Stimulated activated effector memory CD8-positive, alpha-beta T cell treated with anti-CD3 and anti-CD28 coated beads, Interleukin-12 subunit alpha, Interleukin-12 subunit beta, amount 100 ng/mL, for 72 hours (primary cell): ENCODE measurements around the gene ZNF423.

Experiments
- ATAC-seq: fragments of 150-1000 bp; cut with Tn5 transposase; 2 replicates; pipeline ENCODE4 v1.10.0; 2021
- DNase-seq, 2 donors: peaks; one replicate each; pipeline ENCODE4 v3.0.0; 2021 to 2022; ENCODE audit warnings: low spot score in 2 of 2
- H3K27ac Mint-ChIP-seq: one replicate; pipeline ENCODE4 v1.8.0; 2022; ENCODE audit warnings: mild to moderate bottlenecking, mixed read lengths
- H3K36me3 Mint-ChIP-seq: one replicate; pipeline ENCODE4 v1.8.0; 2022; ENCODE audit warnings: mild to moderate bottlenecking, mixed read lengths
- H3K4me1 Mint-ChIP-seq: one replicate; pipeline ENCODE4 v1.8.0; 2022; ENCODE audit warnings: mixed read lengths
- H3K4me3 Mint-ChIP-seq: one replicate; pipeline ENCODE4 v1.8.0; 2022; ENCODE audit warnings: mild to moderate bottlenecking, mixed read lengths
- H3K9me3 Mint-ChIP-seq: one replicate; pipeline ENCODE4 v1.8.0; 2022; ENCODE audit warnings: mixed read lengths

Gene ZNF423

GRCh38 chr16:49636608-49637007 is 219.3 kb downstream of the ZNF423 start:
- Mint-ChIP-seq H3K4me3 (no peak overlapping the region), H3K27ac (no peak overlapping the region), H3K4me1 (no peaks in the 10 kb centered on the region), H3K9me3 (no peaks in the 10 kb centered on the region), H3K36me3 (no peaks in the 10 kb centered on the region)
- ATAC-seq (no peak), DNase-seq (no peak)

DNA sequence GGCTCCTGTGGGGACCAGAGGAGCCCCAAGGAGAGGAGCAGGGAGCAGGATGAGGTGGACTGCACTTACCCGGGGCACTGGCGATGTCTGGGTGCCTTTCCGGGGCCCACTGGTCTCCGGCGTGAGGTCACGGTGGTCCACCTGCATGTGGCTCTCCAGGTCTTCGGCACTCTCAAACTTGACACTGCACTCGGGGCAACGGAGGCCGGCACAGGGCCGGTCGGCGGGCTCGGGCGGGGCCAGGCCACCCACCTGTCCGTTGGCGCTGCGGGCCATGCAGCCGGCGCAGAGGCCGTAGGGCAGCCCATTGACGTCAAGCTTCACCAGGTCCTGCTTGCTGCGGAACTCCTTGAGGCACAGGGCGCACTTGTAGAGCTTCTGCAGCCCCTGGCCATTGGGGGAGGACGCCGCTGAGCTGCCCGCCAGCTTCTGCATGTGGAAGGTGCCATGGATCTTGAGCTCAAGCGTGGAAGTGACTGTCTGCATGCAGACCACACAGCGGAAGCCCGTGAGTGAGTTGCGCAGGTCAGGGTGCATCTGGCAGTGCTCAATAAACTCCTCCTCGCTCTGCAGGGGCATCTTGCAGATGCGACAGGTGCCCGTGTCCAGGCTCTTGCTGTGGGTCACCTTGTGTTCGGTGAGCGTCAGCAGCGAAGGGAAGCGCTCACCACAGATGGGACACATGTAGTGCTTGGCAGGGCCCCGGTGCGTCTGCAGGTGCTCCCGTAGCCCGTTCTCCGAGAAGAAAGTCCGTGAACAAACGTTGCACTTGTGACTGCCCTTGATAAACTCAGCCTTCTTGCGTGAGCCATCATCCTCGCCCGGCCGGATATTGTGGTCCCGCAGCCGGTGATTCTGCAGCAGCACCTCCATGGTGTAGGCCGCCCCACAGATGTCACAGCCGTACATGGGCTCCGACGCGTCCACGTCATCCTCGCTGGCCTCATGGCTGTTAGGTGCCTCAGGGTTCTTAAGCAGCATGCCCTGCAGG is 220.0 kb downstream of the ZNF423 start:
- Mint-ChIP-seq H3K27ac (no peak overlapping the region), H3K4me1 (no peaks in the 10 kb centered on the region), H3K9me3 (no peaks in the 10 kb centered on the region), H3K36me3 (no peaks in the 10 kb centered on the region), H3K4me3 (no peak overlapping the region)
- DNase-seq (no peak), ATAC-seq (no peak)

DNA sequence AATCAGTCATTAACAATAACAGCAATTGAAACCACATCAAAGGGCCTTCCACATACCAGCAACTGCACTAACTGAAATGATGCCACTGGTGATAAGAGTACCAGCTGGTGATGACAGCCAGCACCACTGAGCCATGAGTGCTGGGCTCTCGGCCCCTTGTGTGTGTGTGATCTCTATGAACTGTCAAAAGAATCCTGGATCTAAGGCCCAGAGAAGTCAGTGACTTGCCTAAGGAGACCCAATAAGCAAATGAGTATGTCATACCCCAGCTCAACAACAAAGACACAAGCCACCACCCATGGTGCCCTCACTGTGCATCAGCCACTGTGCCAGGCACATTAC is 220.9 kb downstream of the ZNF423 start:
- no peak for DNase-seq
- Mint-ChIP-seq H3K9me3 (no peaks in the 10 kb centered on the region), H3K4me1 (no peaks in the 10 kb centered on the region), H3K36me3 (no peaks in the 10 kb centered on the region), H3K27ac (no peak overlapping the region), H3K4me3 (no peak overlapping the region)
- ATAC-seq = no peak

- no peak for ATAC-seq
- DNase-seq = no peak
- H3K4me1 Mint-ChIP-seq = no peaks in the 10 kb centered on the region
- H3K27ac Mint-ChIP-seq = no peak overlapping the region
- H3K9me3 Mint-ChIP-seq = no peaks in the 10 kb centered on the region
- no peaks in the 10 kb centered on the region for H3K36me3 Mint-ChIP-seq
- no peak overlapping the region for H3K4me3 Mint-ChIP-seq
Measured at GRCh38 chr16:49634235-49635008, 221.5 kb downstream of the ZNF423 start.

GRCh38 chr16:49632795-49633184 is 223.1 kb downstream of the ZNF423 start:
- no peak for ATAC-seq
- Mint-ChIP-seq H3K36me3 (no peaks in the 10 kb centered on the region), H3K9me3 (no peaks in the 10 kb centered on the region), H3K4me1 (no peaks in the 10 kb centered on the region), H3K27ac (no peak overlapping the region), H3K4me3 (no peak overlapping the region)
- DNase-seq = no peak

GRCh38 chr16:49632086-49632794 is 223.7 kb downstream of the ZNF423 start:
- Mint-ChIP-seq H3K4me3 (no peak overlapping the region), H3K4me1 (no peaks in the 10 kb centered on the region)
- no peak for ATAC-seq

GRCh38 chr16:49631187-49632041 is 224.5 kb downstream of the ZNF423 start:
- Mint-ChIP-seq H3K4me3 (no peak overlapping the region), H3K9me3 (no peaks in the 10 kb centered on the region), H3K4me1 (no peaks in the 10 kb centered on the region), H3K27ac (no peak overlapping the region), H3K36me3 (no peaks in the 10 kb centered on the region)
- ATAC-seq (no peak), DNase-seq (no peak)

More at GRCh38 chr16:49632086-49632794, 223.7 kb downstream of the ZNF423 start:
- Mint-ChIP-seq H3K9me3 (no peaks in the 10 kb centered on the region), H3K36me3 (no peaks in the 10 kb centered on the region), H3K27ac (no peak overlapping the region)
- DNase-seq = no peak

GRCh38 chr16:49630783-49631182 is 225.1 kb downstream of the ZNF423 start:
- H3K4me3 Mint-ChIP-seq = no peak overlapping the region
- no peak for ATAC-seq
- no peaks in the 10 kb centered on the region for H3K36me3 Mint-ChIP-seq
- H3K27ac Mint-ChIP-seq = no peak overlapping the region
- no peak for DNase-seq
- H3K9me3 Mint-ChIP-seq = no peaks in the 10 kb centered on the region
- no peaks in the 10 kb centered on the region for H3K4me1 Mint-ChIP-seq

DNA sequence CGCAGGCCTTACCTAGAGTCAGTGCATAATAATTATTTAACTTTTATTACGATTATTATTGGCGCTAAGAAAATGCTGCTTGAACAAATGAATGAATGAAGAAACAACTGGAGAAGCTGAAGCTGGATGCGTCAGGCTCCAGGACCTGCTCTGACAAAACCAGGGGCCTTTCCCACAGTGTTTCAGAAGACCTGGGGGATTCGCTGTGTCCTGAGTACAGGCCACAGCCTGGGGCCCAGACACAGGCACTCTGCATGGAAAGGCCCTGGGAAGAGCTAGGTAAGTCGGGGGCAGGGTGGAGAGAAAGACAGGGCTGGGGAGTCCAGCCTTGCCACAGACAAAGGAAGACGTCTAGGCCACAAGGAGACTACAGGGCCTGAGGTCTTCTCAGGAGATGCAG is 226.1 kb downstream of the ZNF423 start:
- no peak overlapping the region for H3K4me3 Mint-ChIP-seq
- no peaks in the 10 kb centered on the region for H3K9me3 Mint-ChIP-seq
- DNase-seq (no peak), ATAC-seq (no peak)
- H3K27ac Mint-ChIP-seq = no peak overlapping the region
- H3K36me3 Mint-ChIP-seq = no peaks in the 10 kb centered on the region
- H3K4me1 Mint-ChIP-seq = no peaks in the 10 kb centered on the region

GRCh38 chr16:49628148-49628547 is 227.8 kb downstream of the ZNF423 start:
- Mint-ChIP-seq H3K4me1 (no peaks in the 10 kb centered on the region), H3K4me3 (no peak overlapping the region), H3K27ac (no peak overlapping the region), H3K9me3 (no peaks in the 10 kb centered on the region), H3K36me3 (no peaks in the 10 kb centered on the region)
- no peak for ATAC-seq
- DNase-seq = no peak

- Mint-ChIP-seq H3K9me3 (no peaks in the 10 kb centered on the region), H3K4me3 (no peak overlapping the region)
- ATAC-seq = no peak
Measured at GRCh38 chr16:49625311-49626065, 230.4 kb downstream of the ZNF423 start.

GRCh38 chr16:49623501-49624266 is 232.2 kb downstream of the ZNF423 start:
- H3K4me3 Mint-ChIP-seq = no peak overlapping the region

More at GRCh38 chr16:49625311-49626065, 230.4 kb downstream of the ZNF423 start:
- DNase-seq = no peak
- Mint-ChIP-seq H3K4me1 (no peaks in the 10 kb centered on the region), H3K27ac (no peak overlapping the region), H3K36me3 (no peaks in the 10 kb centered on the region)

More at GRCh38 chr16:49623501-49624266, 232.2 kb downstream of the ZNF423 start:
- H3K27ac Mint-ChIP-seq = no peak overlapping the region
- H3K36me3 Mint-ChIP-seq = no peaks in the 10 kb centered on the region
- H3K4me1 Mint-ChIP-seq = no peaks in the 10 kb centered on the region
- no peak for DNase-seq
- no peak for ATAC-seq
- no peaks in the 10 kb centered on the region for H3K9me3 Mint-ChIP-seq
